H9 (cell line): ENCODE measurements around the gene DDT. TPM values are rescaled to one million over a fixed set of nuclear protein-coding genes. Genes with fewer than 3 reads are reported as not detected.

ENCODE experiments used
- DNase-seq: peaks from one replicate; pipeline ENCODE4 v3.0.0-alpha.2; 2017
- H2AFZ ChIP-seq: one replicate; pipeline ENCODE4 v1.6.1; 2013; ENCODE audit warnings: mild to moderate bottlenecking, low read length, control low read depth, moderate library complexity
- H2AK5ac ChIP-seq: 2 replicates; pipeline ENCODE4 v1.6.1; 2013; ENCODE audit warnings: low read length, control low read depth, mixed read lengths; ENCODE audit not compliant: insufficient read length
- H2BK120ac ChIP-seq: one replicate; pipeline ENCODE4 v1.6.1; 2013; ENCODE audit warnings: low read depth, mild to moderate bottlenecking, low read length, control low read depth, inconsistent platforms; ENCODE audit not compliant: poor library complexity, severe bottlenecking
- H2BK12ac ChIP-seq: 2 replicates; pipeline ENCODE4 v1.6.1; 2013; ENCODE audit warnings: low read length, control low read depth, mixed read lengths, low read depth; ENCODE audit not compliant: insufficient read length
- H2BK15ac ChIP-seq: 2 replicates; pipeline ENCODE4 v1.6.1; 2013; ENCODE audit warnings: low read depth, low read length, control low read depth
- H2BK20ac ChIP-seq: one replicate; pipeline ENCODE4 v1.6.1; 2013; ENCODE audit warnings: low read depth, mild to moderate bottlenecking, low read length, control low read depth, inconsistent platforms; ENCODE audit not compliant: poor library complexity, severe bottlenecking
- H2BK5ac ChIP-seq: 2 replicates; pipeline ENCODE4 v1.6.1; 2013; ENCODE audit warnings: low read length, control low read depth, mixed read lengths; ENCODE audit not compliant: insufficient read length
- H3K14ac ChIP-seq: 2 replicates; pipeline ENCODE4 v1.6.1; 2013; ENCODE audit warnings: low read length, control low read depth; ENCODE audit not compliant: insufficient read depth
- H3K18ac ChIP-seq: 2 replicates; pipeline ENCODE4 v1.6.1; 2013; ENCODE audit warnings: low read depth, mild to moderate bottlenecking, mixed read lengths, low read length, control low read depth; ENCODE audit not compliant: insufficient read length
- H3K23ac ChIP-seq: 2 replicates; pipeline ENCODE4 v1.6.1; 2013; ENCODE audit warnings: low read length, control low read depth, mixed read lengths, low read depth; ENCODE audit not compliant: insufficient read length
- H3K23me2 ChIP-seq: 2 replicates; pipeline ENCODE4 v1.6.1; 2013; ENCODE audit warnings: low read depth, mild to moderate bottlenecking, mixed read lengths, low read length, control low read depth; ENCODE audit not compliant: insufficient read length, poor library complexity, severe bottlenecking
- H3K27ac ChIP-seq: 2 replicates; pipeline ENCODE4 v1.5.1; 2013; ENCODE audit warnings: low read length, control low read depth, mixed read lengths, low read depth; ENCODE audit not compliant: insufficient read length
- H3K27me3 ChIP-seq: 2 replicates; pipeline ENCODE4 v1.6.1; 2013; ENCODE audit warnings: low read length, control low read depth, inconsistent platforms; ENCODE audit not compliant: insufficient read depth
- H3K4ac ChIP-seq: 2 replicates; pipeline ENCODE4 v1.6.1; 2013; ENCODE audit warnings: low read depth, mild to moderate bottlenecking, control low read depth, inconsistent platforms, low read length, moderate library complexity
- H3K4me1 ChIP-seq: 2 replicates; pipeline ENCODE4 v1.6.1; 2013; ENCODE audit warnings: low read length, control low read depth, inconsistent platforms; ENCODE audit not compliant: insufficient read depth
- H3K4me2 ChIP-seq: 2 replicates; pipeline ENCODE4 v1.6.1; 2013; ENCODE audit warnings: low read length, control low read depth, mixed read lengths; ENCODE audit not compliant: insufficient read length, insufficient read depth
- H3K56ac ChIP-seq: 2 replicates; pipeline ENCODE4 v1.6.1; 2013; ENCODE audit warnings: low read depth, mild to moderate bottlenecking, mixed read lengths, low read length, control low read depth; ENCODE audit not compliant: insufficient read length
- H3K79me1 ChIP-seq: 2 replicates; pipeline ENCODE4 v1.6.1; 2013; ENCODE audit warnings: low read depth, mild to moderate bottlenecking, moderate library complexity, low read length, control low read depth, inconsistent platforms; ENCODE audit not compliant: insufficient read depth, poor library complexity, severe bottlenecking
- H3K79me2 ChIP-seq: 2 replicates; pipeline ENCODE4 v1.6.1; 2013; ENCODE audit warnings: low read length, control low read depth, inconsistent platforms; ENCODE audit not compliant: insufficient read depth
- H3K9ac ChIP-seq: 2 replicates; pipeline ENCODE4 v1.6.1; 2013; ENCODE audit warnings: low read length, control low read depth, mixed read lengths; ENCODE audit not compliant: insufficient read length; ENCODE audit errors: extremely low read depth
- H3K9me3 ChIP-seq: one replicate; pipeline ENCODE4 v1.6.1; 2013; ENCODE audit warnings: low read depth, low read length, inconsistent platforms; ENCODE audit not compliant: control insufficient read depth
- H3T11ph ChIP-seq: one replicate; pipeline ENCODE4 v1.6.1; 2013; ENCODE audit warnings: mild to moderate bottlenecking, low read length, control low read depth, inconsistent platforms
- H4K20me1 ChIP-seq: one replicate; pipeline ENCODE4 v1.6.1; 2013; ENCODE audit not compliant: control insufficient read depth, insufficient read length, insufficient read depth
- H4K5ac ChIP-seq: 2 replicates; pipeline ENCODE4 v1.6.1; 2013; ENCODE audit warnings: low read depth, mild to moderate bottlenecking, mixed read lengths, low read length, control low read depth; ENCODE audit not compliant: insufficient read length
- H4K8ac ChIP-seq: replicated peaks from 2 replicates; pipeline ENCODE4 v1.6.1; 2013; ENCODE audit warnings: low read length, control low read depth, mixed read lengths, low read depth; ENCODE audit not compliant: insufficient read length
- H4K91ac ChIP-seq: 2 replicates; pipeline ENCODE4 v1.6.1; 2013; ENCODE audit warnings: low read depth, mild to moderate bottlenecking, moderate library complexity, mixed read lengths, low read length, control low read depth; ENCODE audit not compliant: insufficient read length
- H3K27ac Mint-ChIP-seq, 3 experiments: 2 replicates in 2 of 3; 3 replicates in 1 of 3; pipeline ENCODE4 v1.8.0; 2020 to 2021; ENCODE audit warnings: mixed read lengths in 3 of 3, mild to moderate bottlenecking in 1 of 3, moderate library complexity in 1 of 3
- H3K27me3 Mint-ChIP-seq: 2 replicates; pipeline ENCODE4 v1.8.0; 2021; ENCODE audit warnings: low read depth, mild to moderate bottlenecking, moderate library complexity, mixed read lengths
- H3K36me3 Mint-ChIP-seq, 3 experiments: 2 replicates in 2 of 3; 3 replicates in 1 of 3; pipeline ENCODE4 v1.8.0; 2020 to 2021; ENCODE audit warnings: low read depth in 3 of 3, mixed read lengths in 3 of 3; ENCODE audit not compliant: insufficient read depth in 1 of 3
- H3K4me1 Mint-ChIP-seq, 2 experiments: 2 replicates each; pipeline ENCODE4 v1.8.0; 2020; ENCODE audit warnings: mixed read lengths in 2 of 2
- H3K4me3 Mint-ChIP-seq, 2 experiments: 2 replicates in 1 of 2; 3 replicates in 1 of 2; pipeline ENCODE4 v1.8.0; 2020 to 2021; ENCODE audit warnings: mild to moderate bottlenecking in 2 of 2, mixed read lengths in 2 of 2, moderate library complexity in 1 of 2
- H3K9me3 Mint-ChIP-seq, 2 experiments: 2 replicates in 1 of 2; 3 replicates in 1 of 2; pipeline ENCODE4 v1.8.0; 2020; ENCODE audit warnings: mild to moderate bottlenecking in 2 of 2, mixed read lengths in 2 of 2, moderate library complexity in 1 of 2
- WGBS: extraction: QIAGEN DNeasy Blood & Tissue Kit; methylation state at CpG from one replicate; pipeline ENCODE4 v1.1.7; 2013; ENCODE audit warnings: missing lambda C conversion rate, low lambda C conversion rate, mixed read lengths; ENCODE audit not compliant: insufficient read length; ENCODE audit errors: extremely low coverage; 5-methylcytosine and 5-hydroxymethylcytosine counted together
- total RNA-seq: library from RNA; stranded (reverse); gene quantifications from 2 replicates; pipeline ENCODE4 v1.2.1, GENCODE V29; 2021
- TF ChIP-seq, protein P1 (sequence below): fragments of 200-600 bp; sonication (generic); conservative IDR thresholded peaks from 3 replicates; pipeline ENCODE4 v1.8.0; 2021; ENCODE audit warnings: antibody characterized with exemption, mild to moderate bottlenecking

Gene DDT
- total RNA-seq, 1 experiment from 2014 or later, result 185 TPM

GRCh38 chr22:24008022-24008283 is 33.7 kb upstream of the DDT start:
- H3K4ac ChIP-seq, result no peak overlapping the region
- H2AFZ ChIP-seq, result no peak overlapping the region
- peaks cover 5% of the 10 kb centered on the region for H3K23me2 ChIP-seq
- no peak overlapping the region for H3K18ac ChIP-seq
- H3K9me3 ChIP-seq, result no peaks in the 10 kb centered on the region
- H3K27me3 ChIP-seq, result no peaks in the 10 kb centered on the region; the same call in 1 of the 2 replicates
- no peak overlapping the region for H4K8ac ChIP-seq
- no peak overlapping the region for H3K56ac ChIP-seq
- TF ChIP-seq, protein P1, sequence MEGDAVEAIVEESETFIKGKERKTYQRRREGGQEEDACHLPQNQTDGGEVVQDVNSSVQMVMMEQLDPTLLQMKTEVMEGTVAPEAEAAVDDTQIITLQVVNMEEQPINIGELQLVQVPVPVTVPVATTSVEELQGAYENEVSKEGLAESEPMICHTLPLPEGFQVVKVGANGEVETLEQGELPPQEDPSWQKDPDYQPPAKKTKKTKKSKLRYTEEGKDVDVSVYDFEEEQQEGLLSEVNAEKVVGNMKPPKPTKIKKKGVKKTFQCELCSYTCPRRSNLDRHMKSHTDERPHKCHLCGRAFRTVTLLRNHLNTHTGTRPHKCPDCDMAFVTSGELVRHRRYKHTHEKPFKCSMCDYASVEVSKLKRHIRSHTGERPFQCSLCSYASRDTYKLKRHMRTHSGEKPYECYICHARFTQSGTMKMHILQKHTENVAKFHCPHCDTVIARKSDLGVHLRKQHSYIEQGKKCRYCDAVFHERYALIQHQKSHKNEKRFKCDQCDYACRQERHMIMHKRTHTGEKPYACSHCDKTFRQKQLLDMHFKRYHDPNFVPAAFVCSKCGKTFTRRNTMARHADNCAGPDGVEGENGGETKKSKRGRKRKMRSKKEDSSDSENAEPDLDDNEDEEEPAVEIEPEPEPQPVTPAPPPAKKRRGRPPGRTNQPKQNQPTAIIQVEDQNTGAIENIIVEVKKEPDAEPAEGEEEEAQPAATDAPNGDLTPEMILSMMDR, result no peak
- Mint-ChIP-seq H3K27me3 (peaks cover 6% of the 10 kb centered on the region), H3K36me3 (no peaks in the 10 kb centered on the region; a peak in 1 of 7 replicates), H3K27ac (no peak overlapping the region; a peak in 1 of 7 replicates), H3K4me3 (no peak overlapping the region), H3K4me1 (peaks cover 7 to 18% of the 10 kb centered on the region in 2 experiments), H3K9me3 (peaks cover 0 to 4% of the 10 kb centered on the region in 2 experiments; a peak in 2 of 5 replicates)
- H2BK15ac ChIP-seq, result no peak overlapping the region
- H4K5ac ChIP-seq, result no peak overlapping the region
- H2BK20ac ChIP-seq, result no peak overlapping the region
- H2BK120ac ChIP-seq, result no peak overlapping the region
- no peak overlapping the region for H3K9ac ChIP-seq
- no peak overlapping the region for H4K91ac ChIP-seq
- no peak overlapping the region for H3K27ac ChIP-seq
- H3K79me2 ChIP-seq, result peaks cover 4% of the 10 kb centered on the region; the same call in 1 of the 2 replicates
- H2BK5ac ChIP-seq, result no peak overlapping the region
- no peak overlapping the region for H3T11ph ChIP-seq
- H4K20me1 ChIP-seq, result peaks cover 2% of the 10 kb centered on the region
- H3K79me1 ChIP-seq, result no peaks in the 10 kb centered on the region
- H3K4me1 ChIP-seq, result no peaks in the 10 kb centered on the region; the same call in 1 of the 2 replicates
- H3K14ac ChIP-seq, result no peak overlapping the region
- no peak overlapping the region for H3K4me2 ChIP-seq
- H2BK12ac ChIP-seq, result no peak overlapping the region
- no peak overlapping the region for H2AK5ac ChIP-seq
- no peak overlapping the region for H3K23ac ChIP-seq
- no CpG with 5 or more reads among the region's 1 CpG for WGBS
- DNase-seq, result no peak
